ENCODE data around the gene CHI3L2. TPM values are rescaled to one million over a fixed set of nuclear protein-coding genes. Genes with fewer than 3 reads are reported as not detected.

CHI3L2 gene
- total RNA-seq, 1 experiment from 2014 or later = 0.92 TPM

GRCh38 chr1:111242805-111243523 lies 15.5 kb downstream of the CHI3L2 start:
- DNase-seq (ENCODE audit: extremely low read depth, low read depth) = no peak

- no peak for DNase-seq (ENCODE audit: extremely low read depth, low read depth)
These were observed 19.8 kb downstream of the CHI3L2 start for GRCh38 chr1:111247125-111247838.

- DNase-seq (ENCODE audit: extremely low read depth, low read depth) = no peak
These were observed 22.4 kb downstream of the CHI3L2 start for GRCh38 chr1:111249960-111250359.

GRCh38 chr1:111251570-111251969 lies 24.1 kb downstream of the CHI3L2 start:
- no peak for DNase-seq (ENCODE audit: extremely low read depth, low read depth)

GRCh38 chr1:111252786-111253185 lies 25.3 kb downstream of the CHI3L2 start:
- no peak for DNase-seq (ENCODE audit: extremely low read depth, low read depth)

GRCh38 chr1:111253876-111254275 lies 26.4 kb downstream of the CHI3L2 start:
- no peak for DNase-seq (ENCODE audit: extremely low read depth, low read depth)

GRCh38 chr1:111256988-111257658 lies 29.6 kb downstream of the CHI3L2 start:
- no peak for DNase-seq (ENCODE audit: extremely low read depth, low read depth)

GRCh38 chr1:111267801-111268508 lies 40.4 kb downstream of the CHI3L2 start:
- DNase-seq (ENCODE audit: extremely low read depth, low read depth) = no peak

- no peak for DNase-seq (ENCODE audit: extremely low read depth, low read depth)
These were observed 42.4 kb downstream of the CHI3L2 start for GRCh38 chr1:111269825-111270406.

GRCh38 chr1:111270771-111271463 lies 43.4 kb downstream of the CHI3L2 start:
- DNase-seq (ENCODE audit: extremely low read depth, low read depth) = no peak

- no peak for DNase-seq (ENCODE audit: extremely low read depth, low read depth)
These were observed 43.9 kb downstream of the CHI3L2 start for GRCh38 chr1:111271464-111271801.

GRCh38 chr1:111272081-111272480 lies 44.6 kb downstream of the CHI3L2 start:
- DNase-seq (ENCODE audit: extremely low read depth, low read depth) = no peak

GRCh38 chr1:111274653-111275052 lies 47.1 kb downstream of the CHI3L2 start:
- no peak for DNase-seq (ENCODE audit: extremely low read depth, low read depth)

GRCh38 chr1:111275079-111275478 lies 47.6 kb downstream of the CHI3L2 start:
- DNase-seq (ENCODE audit: extremely low read depth, low read depth) = no peak

- DNase-seq (ENCODE audit: extremely low read depth, low read depth) = no peak
These were observed 48.4 kb downstream of the CHI3L2 start for GRCh38 chr1:111275780-111276433.

- no peak for DNase-seq (ENCODE audit: extremely low read depth, low read depth)
These were observed 51.6 kb downstream of the CHI3L2 start for GRCh38 chr1:111279144-111279543.

GRCh38 chr1:111280267-111280666 lies 52.8 kb downstream of the CHI3L2 start:
- no peak for DNase-seq (ENCODE audit: extremely low read depth, low read depth)

- no peak for DNase-seq (ENCODE audit: extremely low read depth, low read depth)
These were observed 53.9 kb downstream of the CHI3L2 start for GRCh38 chr1:111281411-111281810.

- no peak for DNase-seq (ENCODE audit: extremely low read depth, low read depth)
These were observed 56.3 kb downstream of the CHI3L2 start for GRCh38 chr1:111283838-111284237.

GRCh38 chr1:111285879-111286278 lies 58.4 kb downstream of the CHI3L2 start:
- no peak for DNase-seq (ENCODE audit: extremely low read depth, low read depth)
